CD4-positive, alpha-beta T cell treated with Interleukin-2 at 100 ng/mL for 4 hours (primary cell): ENCODE results near the gene ZNF366.

Source experiments
- DNase-seq: peaks from one replicate; pipeline ENCODE4 v3.0.0-alpha.2; 2020; ENCODE audit warnings: low spot score

ZNF366 gene

GRCh38 chr5:72489536-72489935 lies 17.7 kb downstream of the ZNF366 start:
- no peak for DNase-seq

GRCh38 chr5:72488756-72489155 lies 18.5 kb downstream of the ZNF366 start:
- DNase-seq, result no peak

GRCh38 chr5:72487177-72487576 lies 20.0 kb downstream of the ZNF366 start:
- no peak for DNase-seq

- no peak for DNase-seq
Observed at GRCh38 chr5:72486371-72486770, 20.8 kb downstream of the ZNF366 start.

GRCh38 chr5:72485430-72485974 lies 21.7 kb downstream of the ZNF366 start:
- DNase-seq, result no peak

GRCh38 chr5:72482046-72482445 lies 25.2 kb downstream of the ZNF366 start:
- DNase-seq, result no peak

GRCh38 chr5:72480841-72481240 lies 26.4 kb downstream of the ZNF366 start:
- no peak for DNase-seq

GRCh38 chr5:72479921-72480320 lies 27.3 kb downstream of the ZNF366 start:
- DNase-seq, result no peak

- no peak for DNase-seq
Observed at GRCh38 chr5:72478684-72479083, 28.5 kb downstream of the ZNF366 start.

GRCh38 chr5:72478276-72478675 lies 28.9 kb downstream of the ZNF366 start:
- no peak for DNase-seq

GRCh38 chr5:72477644-72478043 lies 29.6 kb downstream of the ZNF366 start:
- DNase-seq, result no peak

- no peak for DNase-seq
Observed at GRCh38 chr5:72477176-72477575, 30.0 kb downstream of the ZNF366 start.

- no peak for DNase-seq
Observed at GRCh38 chr5:72476721-72477120, 30.5 kb downstream of the ZNF366 start.

- DNase-seq, result no peak
Observed at GRCh38 chr5:72476275-72476674, 30.9 kb downstream of the ZNF366 start.

GRCh38 chr5:72474516-72474915 lies 32.7 kb downstream of the ZNF366 start:
- DNase-seq, result no peak

- no peak for DNase-seq
Observed at GRCh38 chr5:72474046-72474500, 33.1 kb downstream of the ZNF366 start.

- DNase-seq, result no peak
Observed at GRCh38 chr5:72472666-72473422, 34.4 kb downstream of the ZNF366 start.

GRCh38 chr5:72472031-72472430 lies 35.2 kb downstream of the ZNF366 start:
- no peak for DNase-seq

GRCh38 chr5:72470826-72471225 lies 36.4 kb downstream of the ZNF366 start:
- DNase-seq, result no peak

- DNase-seq, result no peak
Observed at GRCh38 chr5:72468606-72469005, 38.6 kb downstream of the ZNF366 start.

- no peak for DNase-seq
Observed at GRCh38 chr5:72468024-72468423, 39.2 kb downstream of the ZNF366 start.

- no peak for DNase-seq
Observed at GRCh38 chr5:72467461-72467860, 39.7 kb downstream of the ZNF366 start.

- no peak for DNase-seq
Observed at GRCh38 chr5:72465601-72466563, 41.3 kb downstream of the ZNF366 start.
